OCI-LY1 (cell line): ENCODE results near the gene C1orf159.

Experiments used
- EZH2 ChIP-seq: fragments of 200-600 bp; sonication (generic), shearing (Covaris generic); IDR thresholded peaks from 2 replicates; pipeline ENCODE4 v1.8.0; 2017; ENCODE audit warnings: borderline replicate concordance, mixed run types, mild to moderate bottlenecking, antibody characterized with exemption, low read length, moderate library complexity, mixed read lengths
- TF ChIP-seq, protein P1 (sequence below): fragments of 200-600 bp; sonication (generic), shearing (Covaris generic); IDR thresholded peaks from 2 replicates; pipeline ENCODE4 v1.5.1; 2017; ENCODE audit warnings: mild to moderate bottlenecking, antibody characterized with exemption, low read length, moderate library complexity, mixed read lengths

- TF ChIP-seq, protein P1, sequence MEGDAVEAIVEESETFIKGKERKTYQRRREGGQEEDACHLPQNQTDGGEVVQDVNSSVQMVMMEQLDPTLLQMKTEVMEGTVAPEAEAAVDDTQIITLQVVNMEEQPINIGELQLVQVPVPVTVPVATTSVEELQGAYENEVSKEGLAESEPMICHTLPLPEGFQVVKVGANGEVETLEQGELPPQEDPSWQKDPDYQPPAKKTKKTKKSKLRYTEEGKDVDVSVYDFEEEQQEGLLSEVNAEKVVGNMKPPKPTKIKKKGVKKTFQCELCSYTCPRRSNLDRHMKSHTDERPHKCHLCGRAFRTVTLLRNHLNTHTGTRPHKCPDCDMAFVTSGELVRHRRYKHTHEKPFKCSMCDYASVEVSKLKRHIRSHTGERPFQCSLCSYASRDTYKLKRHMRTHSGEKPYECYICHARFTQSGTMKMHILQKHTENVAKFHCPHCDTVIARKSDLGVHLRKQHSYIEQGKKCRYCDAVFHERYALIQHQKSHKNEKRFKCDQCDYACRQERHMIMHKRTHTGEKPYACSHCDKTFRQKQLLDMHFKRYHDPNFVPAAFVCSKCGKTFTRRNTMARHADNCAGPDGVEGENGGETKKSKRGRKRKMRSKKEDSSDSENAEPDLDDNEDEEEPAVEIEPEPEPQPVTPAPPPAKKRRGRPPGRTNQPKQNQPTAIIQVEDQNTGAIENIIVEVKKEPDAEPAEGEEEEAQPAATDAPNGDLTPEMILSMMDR = no peak
- no peak for TF ChIP-seq EZH2
These were observed 24.3 kb downstream of the C1orf159 start for GRCh38 chr1:1091344-1092148.
